HG02852 (cell line): Measurements from ENCODE around the gene OR10G7.
"Not testable (repeated sequence)": the region's sequence is repeated elsewhere in the genome, so short reads cannot be mapped to it uniquely, and the experiment has no call there.

Source experiments
- ATAC-seq: cut with Tn5 transposase; IDR thresholded peaks from one replicate; pipeline ENCODE4 v1.9.1; 2021; ENCODE audit warnings: mild to moderate bottlenecking, moderate library complexity; ENCODE audit not compliant: unreplicated experiment

OR10G7 gene

GRCh38 chr11:124043420-124043819, 2.3 kb upstream of the OR10G7 start:
- no peak for ATAC-seq

- ATAC-seq = no peak
Measured at GRCh38 chr11:124039557-124039956, 1.6 kb downstream of the OR10G7 start.

GRCh38 chr11:124036666-124037065, 4.5 kb downstream of the OR10G7 start:
- no peak for ATAC-seq

- no peak for ATAC-seq
Measured at GRCh38 chr11:124026498-124026897, 14.6 kb downstream of the OR10G7 start, which contains the start of gene OR10G8. OR10G8 (plus strand) TSS chr11:124026798; CDS start chr11:124029623, 2,825 bp downstream.

- ATAC-seq = not testable (repeated sequence)
Measured at GRCh38 chr11:124015837-124016236, 25.3 kb downstream of the OR10G7 start.

- ATAC-seq = no peak
Measured at GRCh38 chr11:124012697-124013096, 28.4 kb downstream of the OR10G7 start, which contains the start of gene OR10G4. OR10G4 (plus strand) TSS chr11:124012997; CDS start chr11:124015575, 2,578 bp downstream.

- ATAC-seq = no peak
Measured at GRCh38 chr11:123995119-123995518, 46.0 kb downstream of the OR10G7 start, which contains the start of gene OR10G6. OR10G6 (minus strand) TSS chr11:123995161; CDS start chr11:123995161, 0 bp downstream.
